HFFc6 (cell line): ENCODE results near the gene ARID2. TPM values are rescaled to one million over a fixed set of nuclear protein-coding genes. Genes with fewer than 3 reads are reported as not detected.

Experiments
- DNase-seq: peaks from one replicate; pipeline ENCODE4 v3.0.0-alpha.2; 2018
- H3K27ac Mint-ChIP-seq: 2 replicates; pipeline ENCODE4 v1.8.0; 2020; ENCODE audit warnings: mild to moderate bottlenecking, mixed read lengths
- H3K27me3 Mint-ChIP-seq: 2 replicates; pipeline ENCODE4 v1.8.0; 2021; ENCODE audit warnings: mild to moderate bottlenecking, moderate library complexity, mixed read lengths; ENCODE audit not compliant: insufficient read depth
- H3K36me3 Mint-ChIP-seq: 2 replicates; pipeline ENCODE4 v1.8.0; 2021; ENCODE audit warnings: low read depth, mixed read lengths
- H3K4me1 Mint-ChIP-seq: 2 replicates; pipeline ENCODE4 v1.8.0; 2020; ENCODE audit warnings: low read depth, mixed read lengths
- H3K4me3 Mint-ChIP-seq: 2 replicates; pipeline ENCODE4 v1.8.0; 2020; ENCODE audit warnings: mild to moderate bottlenecking, moderate library complexity, mixed read lengths
- H3K9me3 Mint-ChIP-seq: 2 replicates; pipeline ENCODE4 v1.8.0; 2020; ENCODE audit warnings: mild to moderate bottlenecking, mixed read lengths
- total RNA-seq, 6 experiments: library from RNA; stranded (reverse); fragmentation: NEBNext Ultra II Directional; extraction: Animal tissue kit (Norgen Biotek cat#: 25700); gene quantifications; 2 replicates in 1 of 6; 3 replicates in 5 of 6; pipeline ENCODE4 v1.2.3, GENCODE V29; 2021
- TF ChIP-seq, protein P1 (sequence below): fragments of 200-600 bp; sonication (generic); IDR thresholded peaks from 2 replicates; pipeline ENCODE4 v1.5.0; 2021; ENCODE audit warnings: antibody characterized with exemption, mild to moderate bottlenecking

ARID2 gene
- total RNA-seq, 6 experiments from 2014 or later: 11.5 to 15.6 (median 14.0) TPM

GRCh38 chr12:45872446-45872845 is 142.9 kb downstream of the ARID2 start:
- Mint-ChIP-seq H3K27me3 (no peaks in the 10 kb centered on the region; the same call in 1 of the 2 replicates), H3K4me1 (no peaks in the 10 kb centered on the region), H3K27ac (no peak overlapping the region), H3K36me3 (peaks cover 20% of the 10 kb centered on the region), H3K4me3 (no peak overlapping the region), H3K9me3 (no peaks in the 10 kb centered on the region)
- DNase-seq: no peak
- TF ChIP-seq, protein P1, sequence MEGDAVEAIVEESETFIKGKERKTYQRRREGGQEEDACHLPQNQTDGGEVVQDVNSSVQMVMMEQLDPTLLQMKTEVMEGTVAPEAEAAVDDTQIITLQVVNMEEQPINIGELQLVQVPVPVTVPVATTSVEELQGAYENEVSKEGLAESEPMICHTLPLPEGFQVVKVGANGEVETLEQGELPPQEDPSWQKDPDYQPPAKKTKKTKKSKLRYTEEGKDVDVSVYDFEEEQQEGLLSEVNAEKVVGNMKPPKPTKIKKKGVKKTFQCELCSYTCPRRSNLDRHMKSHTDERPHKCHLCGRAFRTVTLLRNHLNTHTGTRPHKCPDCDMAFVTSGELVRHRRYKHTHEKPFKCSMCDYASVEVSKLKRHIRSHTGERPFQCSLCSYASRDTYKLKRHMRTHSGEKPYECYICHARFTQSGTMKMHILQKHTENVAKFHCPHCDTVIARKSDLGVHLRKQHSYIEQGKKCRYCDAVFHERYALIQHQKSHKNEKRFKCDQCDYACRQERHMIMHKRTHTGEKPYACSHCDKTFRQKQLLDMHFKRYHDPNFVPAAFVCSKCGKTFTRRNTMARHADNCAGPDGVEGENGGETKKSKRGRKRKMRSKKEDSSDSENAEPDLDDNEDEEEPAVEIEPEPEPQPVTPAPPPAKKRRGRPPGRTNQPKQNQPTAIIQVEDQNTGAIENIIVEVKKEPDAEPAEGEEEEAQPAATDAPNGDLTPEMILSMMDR: no peak

DNA sequence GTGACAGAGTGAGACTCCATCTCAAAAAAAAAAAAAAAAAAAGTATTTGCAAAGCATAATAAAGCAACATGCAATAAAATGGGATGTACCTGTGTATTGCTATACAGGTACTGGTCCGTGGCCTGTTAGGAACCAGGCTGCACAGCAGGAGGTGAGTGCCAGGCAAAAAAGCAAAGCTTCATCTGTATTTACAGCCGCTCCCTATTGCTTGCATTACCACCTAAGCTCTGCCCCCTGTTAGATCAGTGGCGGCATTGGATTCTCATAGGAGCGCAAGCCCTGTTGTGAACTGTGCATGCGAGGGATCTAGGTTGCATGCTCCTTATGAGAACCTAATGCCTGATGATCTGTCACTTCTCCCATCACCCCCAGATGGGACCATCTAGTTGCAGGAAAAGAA is 147.6 kb downstream of the ARID2 start:
- DNase-seq: no peak
- TF ChIP-seq, protein P1: no peak
- H3K4me1 Mint-ChIP-seq: no peaks in the 10 kb centered on the region
- no peaks in the 10 kb centered on the region for H3K9me3 Mint-ChIP-seq
- H3K4me3 Mint-ChIP-seq: no peak overlapping the region
- peaks cover 32% of the 10 kb centered on the region for H3K36me3 Mint-ChIP-seq
- H3K27me3 Mint-ChIP-seq: no peaks in the 10 kb centered on the region
- H3K27ac Mint-ChIP-seq: no peak overlapping the region

GRCh38 chr12:45878630-45879255 is 149.2 kb downstream of the ARID2 start:
- H3K4me3 Mint-ChIP-seq: no peak overlapping the region
- TF ChIP-seq, protein P1: no peak

DNA sequence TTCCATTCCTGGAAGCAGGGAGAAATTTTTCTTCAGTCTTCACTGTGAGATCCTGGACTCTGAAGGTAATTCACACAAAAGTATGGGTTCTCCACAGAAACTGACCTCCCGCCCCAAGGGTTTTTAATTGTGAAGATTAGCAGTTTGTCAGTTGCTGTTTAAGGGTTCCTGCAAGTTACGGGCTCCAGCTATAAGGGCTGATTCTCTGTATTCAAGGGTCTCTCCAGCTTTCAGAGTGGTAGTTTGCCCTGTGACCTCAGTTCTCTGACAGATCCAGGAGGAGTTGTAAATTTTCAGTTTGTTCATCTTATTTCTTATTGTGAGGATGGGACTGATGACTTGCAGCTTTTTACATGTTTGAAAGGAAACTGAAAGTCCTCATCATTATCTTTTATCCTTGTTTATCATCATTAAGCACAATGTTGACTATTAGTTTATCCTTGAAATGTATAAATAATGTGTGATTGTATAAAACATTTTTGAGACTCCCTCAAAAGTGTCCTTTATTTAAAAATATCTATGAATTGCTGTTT is 149.9 kb downstream of the ARID2 start:
- H3K36me3 Mint-ChIP-seq: peaks cover 24% of the 10 kb centered on the region
- no peak overlapping the region for H3K27ac Mint-ChIP-seq
- no peaks in the 10 kb centered on the region for H3K27me3 Mint-ChIP-seq
- no peak for DNase-seq
- TF ChIP-seq, protein P1: no peak
- no peaks in the 10 kb centered on the region for H3K9me3 Mint-ChIP-seq
- no peak overlapping the region for H3K4me3 Mint-ChIP-seq
- H3K4me1 Mint-ChIP-seq: peaks cover 13% of the 10 kb centered on the region

More at GRCh38 chr12:45878630-45879255, 149.2 kb downstream of the ARID2 start:
- Mint-ChIP-seq H3K36me3 (peaks cover 31% of the 10 kb centered on the region), H3K27ac (no peak overlapping the region), H3K9me3 (no peaks in the 10 kb centered on the region), H3K27me3 (no peaks in the 10 kb centered on the region), H3K4me1 (peaks cover 13% of the 10 kb centered on the region)
- DNase-seq: no peak

GRCh38 chr12:45880533-45880932 is 151.0 kb downstream of the ARID2 start:
- no peaks in the 10 kb centered on the region for H3K27me3 Mint-ChIP-seq

More at GRCh38 chr12:45880533-45880932, 151.0 kb downstream of the ARID2 start:
- TF ChIP-seq, protein P1: no peak
- DNase-seq: no peak
- Mint-ChIP-seq H3K27ac (no peak overlapping the region), H3K36me3 (peaks cover 22% of the 10 kb centered on the region), H3K9me3 (no peaks in the 10 kb centered on the region), H3K4me3 (no peak overlapping the region), H3K4me1 (peaks cover 13% of the 10 kb centered on the region)
